Stimulated activated CD4-positive, alpha-beta T cell treated with anti-CD3 and anti-CD28 coated beads, Interleukin-1b, Interleukin-23, amount 100 ng/mL, for 1 hour (primary cell): ENCODE measurements around the gene GAB3.
A peak's percentile ranks its signal among the peaks of the same experiment; 100 is the strongest.

ENCODE experiments used
- DNase-seq, 2 donors: peaks; one replicate each; pipeline ENCODE4 v3.0.0-alpha.2; 2020; ENCODE audit warnings: low read depth in 2 of 2

The GAB3 gene, protein sequence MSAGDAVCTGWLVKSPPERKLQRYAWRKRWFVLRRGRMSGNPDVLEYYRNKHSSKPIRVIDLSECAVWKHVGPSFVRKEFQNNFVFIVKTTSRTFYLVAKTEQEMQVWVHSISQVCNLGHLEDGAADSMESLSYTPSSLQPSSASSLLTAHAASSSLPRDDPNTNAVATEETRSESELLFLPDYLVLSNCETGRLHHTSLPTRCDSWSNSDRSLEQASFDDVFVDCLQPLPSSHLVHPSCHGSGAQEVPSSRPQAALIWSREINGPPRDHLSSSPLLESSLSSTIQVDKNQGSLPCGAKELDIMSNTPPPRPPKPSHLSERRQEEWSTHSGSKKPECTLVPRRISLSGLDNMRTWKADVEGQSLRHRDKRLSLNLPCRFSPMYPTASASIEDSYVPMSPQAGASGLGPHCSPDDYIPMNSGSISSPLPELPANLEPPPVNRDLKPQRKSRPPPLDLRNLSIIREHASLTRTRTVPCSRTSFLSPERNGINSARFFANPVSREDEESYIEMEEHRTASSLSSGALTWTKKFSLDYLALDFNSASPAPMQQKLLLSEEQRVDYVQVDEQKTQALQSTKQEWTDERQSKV

DNA sequence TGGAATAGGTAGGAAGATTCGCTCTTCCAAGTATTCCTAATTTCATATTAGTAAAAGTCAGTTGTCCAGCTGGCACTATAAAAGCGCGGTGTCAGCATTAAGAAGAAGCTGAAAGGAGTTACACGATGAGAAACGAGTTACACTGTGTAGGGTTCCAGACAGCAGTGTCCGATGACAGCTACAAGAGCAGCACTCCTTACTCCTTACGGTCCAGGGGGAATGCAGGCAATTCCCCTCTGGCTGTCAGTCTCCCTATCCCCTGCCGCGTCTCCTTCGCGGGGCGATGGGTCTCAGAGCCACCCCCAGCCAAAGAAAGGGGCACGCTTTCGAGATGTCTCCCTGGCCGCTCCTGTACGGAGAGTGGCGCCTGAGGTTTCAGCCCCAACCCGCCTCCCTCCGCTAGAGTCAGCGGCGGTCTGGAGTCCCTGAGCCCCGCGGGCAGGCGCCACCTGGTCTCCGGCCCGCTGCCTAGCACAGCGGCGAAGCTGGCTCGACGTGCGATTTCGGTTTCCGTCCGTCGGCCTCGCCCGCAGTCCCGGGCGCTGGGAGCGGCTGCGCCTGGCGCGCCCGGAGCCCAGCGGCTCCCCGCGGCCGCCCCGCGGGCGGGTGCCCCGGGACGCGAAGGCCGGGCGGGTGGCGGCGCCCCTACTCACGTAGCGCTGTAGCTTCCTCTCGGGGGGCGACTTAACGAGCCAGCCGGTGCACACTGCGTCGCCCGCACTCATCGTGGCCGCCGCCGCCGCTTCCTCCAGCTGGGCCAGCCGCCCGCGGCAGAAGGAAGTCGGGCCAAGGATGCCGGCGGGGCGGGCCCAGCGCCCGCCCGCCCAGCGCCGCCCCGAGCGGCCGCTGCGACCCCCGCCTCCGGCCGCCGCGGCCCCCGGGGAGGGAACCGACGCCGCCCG, at the start of gene GAB3:
Gene GAB3 (minus strand): TSS at position 777 of the 902 bp plus-strand sequence. CDS start 52 bp downstream, at position 725.
- DNase-seq: no peak

DNA sequence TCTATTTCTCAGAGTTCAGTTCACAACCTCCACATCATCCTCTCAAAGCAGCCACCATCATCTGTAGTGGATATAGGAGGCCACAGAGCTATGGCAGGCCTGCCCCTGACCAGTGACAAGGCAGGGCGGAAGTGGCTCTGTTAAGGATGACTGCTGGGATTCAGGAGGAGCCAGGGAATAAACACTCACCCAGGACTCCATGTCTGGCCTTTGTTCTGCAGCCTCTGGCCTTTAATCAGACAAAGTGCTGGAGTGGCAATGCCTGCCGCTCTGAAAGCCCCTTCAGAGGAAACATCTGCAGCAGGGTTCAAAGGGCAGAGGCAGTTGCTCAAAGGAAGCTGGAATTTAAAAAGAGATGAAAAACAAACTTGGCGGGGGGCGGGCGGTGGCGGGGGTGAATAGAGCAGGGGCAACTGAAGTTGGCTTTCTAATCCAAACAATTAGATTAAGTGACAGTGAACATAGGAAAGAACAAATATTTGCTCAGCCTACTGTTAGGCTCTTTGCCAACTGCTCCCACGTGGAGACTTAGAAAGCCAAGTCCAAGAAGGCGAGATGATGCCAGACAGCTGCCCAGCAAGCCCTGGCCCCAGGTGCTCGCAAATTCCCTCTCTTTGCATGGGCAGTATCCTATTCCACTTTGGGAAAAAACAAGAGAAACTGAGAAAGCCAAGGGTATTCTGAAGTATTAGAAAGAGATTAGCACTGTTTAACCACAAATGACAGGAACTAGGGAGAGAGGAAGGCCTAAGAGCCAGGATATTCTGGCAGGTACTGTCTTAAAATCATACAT, 48.9 kb upstream of the GAB3 start:
- DNase-seq: no peak

DNA sequence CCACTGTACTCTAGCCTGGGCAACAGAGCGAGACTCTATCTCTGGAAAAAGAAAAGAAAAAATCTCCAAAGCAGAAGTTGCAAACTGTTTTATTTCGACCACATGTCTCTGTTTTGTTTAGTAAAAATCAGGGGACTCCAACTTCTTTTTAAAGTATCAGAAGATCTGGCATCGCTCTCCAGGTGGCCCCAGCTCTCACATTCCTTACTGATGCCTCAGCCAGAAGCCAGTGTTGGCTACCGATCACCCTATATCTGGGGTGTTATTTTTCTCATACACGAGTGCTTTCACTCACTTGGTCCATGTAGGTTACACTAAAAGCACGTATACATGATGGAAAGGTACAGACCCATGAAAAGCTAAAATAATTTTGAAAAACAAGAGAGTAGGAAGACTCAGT, 46.1 kb upstream of the GAB3 start:
- DNase-seq: no peak

DNA sequence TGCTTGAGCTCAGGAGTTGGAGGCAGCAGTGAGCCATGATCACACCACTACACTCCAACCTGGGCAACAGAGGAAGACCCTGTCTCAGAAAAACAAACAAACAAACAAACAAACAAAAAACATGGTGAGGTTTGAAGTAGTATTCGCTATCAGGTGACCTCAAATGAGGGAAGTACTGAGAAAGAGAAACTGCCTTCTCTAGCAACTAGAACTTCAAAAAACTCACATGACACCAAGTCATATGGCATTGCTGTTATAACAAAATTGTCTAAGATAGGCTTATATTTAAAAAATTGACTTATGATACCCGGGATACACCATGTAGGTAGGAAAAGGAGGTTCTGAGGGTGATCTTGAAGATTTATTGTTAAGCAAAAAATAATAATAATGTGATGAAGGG, 44.1 kb upstream of the GAB3 start:
- no peak for DNase-seq

DNA sequence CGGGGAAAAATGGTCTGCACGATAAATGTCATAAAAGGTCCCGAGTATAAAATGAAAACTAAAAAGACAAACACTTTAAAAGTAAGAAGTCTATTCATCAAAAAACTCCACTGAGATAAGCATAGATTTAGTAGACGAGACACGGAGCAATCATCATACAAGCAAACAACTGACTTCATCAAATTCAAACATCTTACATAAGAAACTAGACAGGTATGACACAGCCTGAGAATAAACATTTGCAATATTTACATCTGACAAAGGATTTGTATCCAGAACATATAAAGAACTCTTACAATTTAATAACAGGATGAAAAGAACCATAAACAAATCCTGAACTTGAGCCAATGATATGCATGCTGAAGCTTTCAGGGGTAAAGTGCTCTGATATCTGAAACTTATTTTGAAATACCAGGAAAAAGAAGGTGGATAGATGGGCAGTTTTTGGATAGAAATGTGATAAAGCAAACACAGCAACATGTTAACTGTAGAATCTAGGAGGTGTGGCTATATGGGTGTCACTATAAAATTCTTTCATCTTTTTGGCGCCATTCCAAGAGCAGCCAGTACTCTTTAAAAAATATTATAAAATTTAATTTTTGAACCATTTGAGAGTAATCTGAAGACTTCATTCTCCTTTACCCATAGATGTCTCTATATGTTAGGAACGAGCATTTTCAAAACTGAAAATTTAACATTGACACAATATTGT, 42.4 kb upstream of the GAB3 start:
- DNase-seq: no peak

DNA sequence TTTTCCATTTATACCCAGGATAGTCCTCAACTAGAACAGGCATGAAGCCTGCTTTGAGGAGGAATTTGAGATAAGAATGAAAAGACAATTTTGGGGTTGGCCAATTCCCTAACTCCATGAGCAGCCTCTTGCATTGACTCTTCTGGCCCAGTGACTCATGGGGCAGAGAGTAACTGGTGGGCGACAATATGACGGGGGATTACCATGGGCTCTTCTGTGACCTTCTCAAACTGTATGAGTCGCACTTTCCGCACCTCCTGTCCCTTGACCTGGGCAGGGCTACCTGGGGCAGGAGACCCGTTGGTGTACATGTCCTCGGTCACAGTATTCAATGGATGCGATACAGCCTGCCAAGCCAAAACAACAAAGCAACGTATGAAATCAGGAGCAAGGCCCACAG, 41.1 kb upstream of the GAB3 start:
- no peak for DNase-seq

DNA sequence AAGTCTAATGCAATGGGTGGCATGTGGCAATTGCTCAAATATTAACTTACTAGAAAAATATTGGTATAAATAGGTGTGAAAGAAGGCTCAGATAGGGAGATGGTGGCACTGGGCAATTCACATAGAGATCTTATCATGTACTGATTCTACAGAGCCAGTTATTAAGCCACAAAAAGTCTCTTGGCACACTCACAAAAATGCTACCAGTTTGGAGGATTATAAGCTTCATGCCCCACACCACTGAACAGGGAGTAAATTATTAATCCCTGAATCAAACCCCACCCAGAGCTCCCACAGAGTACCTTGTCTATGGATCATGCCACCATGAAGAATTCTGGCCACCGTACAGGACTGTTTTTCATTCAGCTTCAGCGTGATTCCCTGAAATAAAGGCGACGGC, 40.6 kb upstream of the GAB3 start:
- DNase-seq: no peak

DNA sequence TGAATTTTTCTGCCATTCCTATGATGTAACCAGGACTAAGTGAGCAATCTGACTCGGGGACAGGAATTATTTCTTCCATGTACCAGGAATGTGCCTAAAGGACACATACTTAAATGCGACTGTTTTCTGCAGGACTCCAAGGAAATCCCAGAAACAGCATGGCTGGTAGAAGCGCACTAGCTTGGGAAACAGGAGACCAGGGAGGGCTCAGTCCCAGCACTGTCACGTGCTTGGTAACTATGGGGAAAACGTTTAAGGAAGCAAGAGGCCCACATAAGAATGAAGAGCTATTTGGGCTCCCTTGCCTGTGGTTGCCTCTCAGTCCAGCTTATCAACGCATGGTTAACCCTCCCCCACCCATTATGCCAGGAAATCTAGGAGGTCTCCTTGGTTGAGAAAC, 34.8 kb upstream of the GAB3 start:
- DNase-seq: no peak

DNA sequence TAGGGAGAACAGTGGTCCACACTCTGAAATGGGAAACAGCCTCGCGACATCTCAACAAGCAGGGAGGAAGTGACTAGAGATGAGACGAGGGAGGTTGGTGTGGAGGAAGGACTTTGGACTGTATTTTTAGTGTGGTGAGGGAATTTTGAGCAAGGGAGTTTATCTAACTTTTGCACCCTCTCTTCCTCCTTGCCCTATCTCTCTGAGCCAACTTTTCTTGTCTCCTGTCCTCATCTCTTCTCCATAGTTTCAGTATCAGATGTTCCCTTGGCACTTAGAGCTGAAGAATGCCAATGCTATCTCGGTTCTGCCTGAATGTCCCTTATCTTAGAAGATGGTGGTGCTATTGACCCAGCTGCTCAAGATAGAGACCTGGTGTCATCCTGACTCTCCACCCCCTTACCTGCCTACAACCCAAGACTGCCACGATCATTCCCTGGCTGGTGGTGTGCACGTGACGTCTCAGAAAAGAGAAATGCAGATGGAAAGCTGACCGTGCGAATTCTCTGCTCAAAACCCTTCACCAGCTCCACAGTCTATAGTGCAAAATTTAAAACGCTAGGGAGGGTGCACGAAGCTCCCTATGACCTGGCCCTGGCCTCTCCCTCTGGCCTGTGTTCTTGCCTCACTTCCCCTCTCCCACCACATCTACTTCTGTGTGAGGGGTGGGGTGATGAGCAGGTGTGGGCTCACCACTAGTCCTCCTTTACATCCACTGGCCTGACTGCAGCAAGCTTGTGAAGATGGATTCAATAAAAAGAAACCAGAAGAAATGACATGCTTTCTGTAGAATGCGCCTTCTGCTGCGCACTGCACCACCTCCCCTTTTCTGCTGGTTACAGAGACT, 33.5 kb upstream of the GAB3 start:
- DNase-seq: no peak

DNA sequence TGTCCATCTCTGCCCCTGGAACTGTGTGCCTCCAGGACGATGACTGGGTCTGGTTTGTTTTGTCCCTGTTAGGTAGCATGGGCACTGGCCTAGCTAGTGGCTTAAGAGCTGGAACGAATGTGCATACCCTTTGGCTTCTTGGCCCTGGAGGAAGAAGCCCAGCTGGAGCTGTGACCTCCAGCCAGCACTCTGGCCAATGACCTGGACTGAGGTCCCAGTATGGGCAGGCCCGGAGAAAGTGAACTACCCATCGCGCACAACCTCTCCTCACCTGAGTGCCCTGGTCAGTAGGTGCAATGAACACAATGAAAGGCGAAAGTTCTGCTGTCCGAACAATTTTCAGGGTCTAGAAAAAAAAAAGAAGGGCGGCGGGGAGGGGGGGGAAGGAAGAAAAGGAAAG, 30.1 kb upstream of the GAB3 start:
- DNase-seq: no peak

DNA sequence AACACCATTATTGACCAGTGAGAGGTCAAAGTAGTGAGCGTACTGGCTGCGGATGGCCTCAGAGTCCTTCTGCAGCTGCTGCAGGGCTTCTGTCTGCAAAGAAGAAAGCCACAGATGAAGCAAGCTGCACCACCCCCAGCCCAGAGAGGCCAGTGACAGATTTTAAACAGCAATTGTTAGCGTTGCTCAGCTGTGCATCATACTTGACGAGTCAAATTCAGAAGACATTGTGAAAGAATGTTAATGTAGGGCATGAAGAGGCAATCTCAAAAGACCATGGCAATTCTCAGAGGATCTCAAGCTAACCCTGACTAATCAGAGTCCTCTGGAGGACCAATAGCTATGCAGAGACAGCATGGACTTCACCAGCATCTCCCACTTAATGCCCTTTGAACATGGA, 28.4 kb upstream of the GAB3 start:
- no peak for DNase-seq

DNA sequence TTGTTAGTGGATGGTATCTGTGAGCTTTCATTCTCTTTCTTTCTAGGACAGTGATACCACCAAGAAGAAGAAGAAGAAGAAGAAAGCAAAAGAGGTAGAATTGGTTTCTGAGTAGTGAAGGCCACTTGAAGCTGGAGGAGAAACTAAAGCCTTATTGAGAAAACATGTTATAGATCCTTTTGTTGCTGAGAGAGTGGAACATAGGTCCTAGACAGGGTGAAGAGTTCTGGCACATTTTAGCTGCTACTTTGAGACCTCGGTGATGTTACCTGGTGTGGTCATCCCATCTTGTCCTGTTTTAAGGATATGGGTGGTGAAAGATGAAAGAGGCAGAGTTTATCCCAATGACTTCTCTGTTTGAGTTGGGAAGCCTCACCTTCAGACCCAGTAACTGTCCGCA, 25.9 kb upstream of the GAB3 start:
- no peak for DNase-seq

DNA sequence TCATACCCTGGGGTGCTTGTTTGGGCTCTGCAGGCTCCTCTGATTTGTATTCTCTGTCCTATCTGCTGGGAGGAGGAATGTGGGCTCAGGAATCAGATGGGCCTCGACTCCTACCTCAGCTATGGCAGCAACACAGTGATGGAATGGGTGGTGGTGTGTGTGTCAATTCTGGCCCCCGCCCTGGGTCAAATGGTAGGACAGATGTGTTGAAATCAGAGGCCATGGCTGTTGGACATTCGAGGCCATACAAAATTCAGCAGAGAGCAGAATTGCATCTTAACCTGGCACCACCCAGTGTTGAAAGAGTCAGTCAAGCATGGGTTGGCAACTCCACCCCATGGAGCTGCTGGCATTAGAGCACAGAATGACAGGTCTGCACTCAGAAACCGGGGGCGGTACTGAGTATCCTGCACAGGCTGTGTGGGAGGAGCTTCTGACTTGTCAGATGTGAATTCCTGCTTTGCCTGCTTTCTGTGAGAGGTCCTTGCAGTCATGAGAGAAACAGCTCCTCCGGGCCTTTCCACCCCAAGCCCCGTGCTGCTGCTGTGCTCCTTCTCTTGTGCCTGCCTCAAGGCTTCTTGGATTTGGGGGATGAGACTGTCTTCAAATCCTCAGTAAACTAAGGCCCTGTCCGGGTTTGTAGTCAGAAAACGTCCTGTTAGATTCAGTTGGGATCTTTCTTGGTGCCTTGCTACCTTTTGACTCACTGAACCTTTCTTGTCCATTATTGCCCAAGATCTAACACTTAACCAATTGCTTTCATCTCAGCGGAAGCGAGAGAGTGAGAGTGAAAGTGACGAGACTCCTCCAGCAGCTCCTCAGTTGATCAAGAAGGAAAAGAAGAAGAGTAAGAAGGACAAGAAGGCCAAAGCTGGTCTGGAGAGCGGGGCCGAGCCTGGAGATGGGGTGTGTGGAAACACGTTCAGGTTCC, 24.8 kb upstream of the GAB3 start:
- no peak for DNase-seq

DNA sequence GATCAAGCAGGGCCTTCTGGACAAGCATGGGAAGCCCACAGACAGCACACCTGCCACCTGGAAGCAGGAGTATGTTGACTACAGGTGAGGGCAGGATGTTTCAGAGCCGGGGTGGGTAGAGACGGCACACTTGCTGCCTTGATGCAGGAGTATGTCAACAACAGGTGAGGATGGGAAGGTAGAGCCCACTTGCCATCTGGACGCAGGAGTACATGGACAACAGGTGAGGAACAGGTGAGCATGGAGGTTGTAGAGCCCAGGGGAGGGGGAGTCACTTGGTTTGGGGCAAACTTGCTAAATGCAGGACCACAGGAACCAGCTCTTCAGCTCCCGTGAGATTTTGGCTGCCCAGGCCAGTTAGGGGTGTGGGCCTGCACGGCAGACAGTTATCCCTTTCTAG, 23.7 kb upstream of the GAB3 start:
- DNase-seq: no peak

DNA sequence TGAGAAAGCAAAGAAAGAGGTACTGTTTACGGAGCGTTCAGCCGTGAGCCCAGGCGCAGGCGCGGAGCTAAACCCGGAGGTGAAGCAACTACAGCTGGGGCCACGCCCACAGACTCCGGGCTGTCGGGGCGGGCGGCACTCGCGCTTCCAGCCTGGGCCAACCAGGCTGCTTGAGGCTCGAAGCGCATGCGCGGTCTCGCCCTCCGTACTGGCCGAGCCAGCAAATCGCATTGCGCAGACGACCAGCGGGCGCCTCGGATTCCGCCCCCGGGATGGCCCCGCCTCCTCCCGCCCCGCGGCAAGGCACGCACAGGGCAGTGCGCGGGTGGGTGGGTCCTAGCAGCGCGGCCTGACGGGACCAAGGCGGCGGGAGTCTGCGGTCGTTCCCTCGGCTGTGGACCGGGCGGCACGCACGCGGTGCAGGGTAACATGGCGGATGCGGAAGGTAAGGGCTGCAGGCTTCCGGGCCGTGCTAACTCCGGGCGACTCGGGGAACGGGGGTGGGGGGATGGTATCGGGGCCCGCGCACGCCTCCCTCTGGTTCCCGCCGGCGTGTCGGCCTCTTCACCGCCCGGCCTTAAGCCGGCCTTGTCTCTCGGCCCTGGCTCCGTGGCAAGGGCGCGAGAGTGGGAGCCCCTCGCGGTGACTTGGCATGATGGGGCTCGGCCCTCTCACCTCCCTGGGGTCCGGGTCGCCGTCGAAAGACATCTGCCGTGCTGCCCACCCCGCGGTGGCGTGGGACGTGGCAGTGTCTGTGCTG, 11.8 kb upstream of the GAB3 start, which contains the start of gene DKC1:
Gene DKC1 (plus strand): TSS at position 328 of the 760 bp plus-strand sequence. CDS start 102 bp downstream, at position 430.
- DNase-seq: peak; percentile 85 to 87

DNA sequence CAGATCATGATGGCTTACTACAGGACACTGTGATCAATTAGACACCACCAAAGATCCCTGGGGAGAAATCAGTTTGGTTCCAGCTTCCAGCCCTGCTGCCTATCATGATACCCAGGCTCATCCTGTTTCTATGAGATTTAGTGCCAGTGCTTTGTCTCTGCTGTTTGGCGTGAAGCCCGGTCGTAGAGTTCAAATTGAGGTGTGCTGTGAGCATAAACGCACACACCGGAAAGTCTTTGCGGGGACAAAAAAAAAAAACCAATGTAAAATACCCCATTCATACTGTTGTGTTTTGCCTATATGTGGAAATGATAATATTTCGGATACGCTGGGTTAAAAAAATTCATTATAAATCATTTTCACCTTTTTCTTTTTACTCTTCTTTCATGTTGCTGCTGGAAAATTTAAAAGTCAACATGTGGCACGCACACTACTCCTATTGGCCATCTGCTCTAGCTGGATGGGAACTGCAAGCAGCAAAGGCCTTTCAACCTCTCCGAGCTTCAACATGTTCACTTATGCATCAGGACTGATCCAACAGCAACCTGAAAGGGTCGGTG, 11.2 kb upstream of the GAB3 start:
- no peak for DNase-seq

DNA sequence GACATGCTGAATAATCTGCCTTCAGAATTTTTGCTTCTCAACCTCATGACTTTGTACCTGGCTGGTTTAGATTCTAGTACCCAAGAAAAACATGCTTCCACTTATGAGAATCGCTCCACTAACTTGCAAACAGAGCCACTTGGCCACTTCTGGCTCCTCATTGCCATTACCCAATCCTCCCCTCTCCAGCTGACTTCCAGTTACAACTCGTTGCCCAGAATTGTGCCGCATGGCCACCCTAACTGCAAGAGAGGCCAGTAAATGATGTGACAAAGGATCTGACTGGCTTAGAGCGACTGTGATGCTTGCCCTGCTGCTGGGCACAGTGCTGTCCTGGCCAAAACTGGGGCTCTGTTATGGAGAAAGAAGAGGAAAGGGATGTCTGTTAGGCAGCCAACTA, 7.8 kb upstream of the GAB3 start:
- DNase-seq: no peak
